ENCODE data around the gene LCE3A. TPM values are rescaled to one million over a fixed set of nuclear protein-coding genes. Genes with fewer than 3 reads are reported as not detected.

The LCE3A gene
- total RNA-seq, 4 donors from 2014 or later = not detected

GRCh38 chr1:152640351-152640750 lies 17.4 kb upstream of the LCE3A start:
- Histone ChIP-seq H3K4me1 (no peaks in the 10 kb centered on the region), H3K9me3 (no peaks in the 10 kb centered on the region), H3K27ac (no peak overlapping the region), H3K27me3 (no peaks in the 10 kb centered on the region), H3K36me3 (no peaks in the 10 kb centered on the region), H3K4me3 (no peak overlapping the region)
- no peak for DNase-seq
- no peak for TF ChIP-seq POLR2A (IDR thresholded peaks at IDR 0.05)
- TF ChIP-seq CTCF (IDR thresholded peaks at IDR 0.05) = no peak
- intact Hi-C loops (cut with DNase I; ENCODE audit: low total_unique reads) = no loop called here

GRCh38 chr1:152630596-152630995 lies 7.7 kb upstream of the LCE3A start:
- no peak for DNase-seq
- intact Hi-C loops (cut with DNase I; ENCODE audit: low total_unique reads) = no loop called here
- TF ChIP-seq CTCF (IDR thresholded peaks at IDR 0.05) (no peak), POLR2A (IDR thresholded peaks at IDR 0.05) (no peak)
- Histone ChIP-seq H3K4me3 (no peak overlapping the region), H3K4me1 (no peaks in the 10 kb centered on the region), H3K9me3 (no peaks in the 10 kb centered on the region), H3K27me3 (no peaks in the 10 kb centered on the region), H3K36me3 (no peaks in the 10 kb centered on the region), H3K27ac (no peak overlapping the region)

GRCh38 chr1:152626744-152627143 lies 3.8 kb upstream of the LCE3A start:
- intact Hi-C loops (cut with DNase I; ENCODE audit: low total_unique reads) = no loop called here
- no peaks in the 10 kb centered on the region for H3K27me3 ChIP-seq
- H3K27ac ChIP-seq = no peak overlapping the region
- TF ChIP-seq CTCF (IDR thresholded peaks at IDR 0.05) (no peak), POLR2A (IDR thresholded peaks at IDR 0.05) (no peak)
- H3K9me3 ChIP-seq = no peaks in the 10 kb centered on the region
- H3K4me3 ChIP-seq = no peak overlapping the region
- no peak for DNase-seq
- H3K36me3 ChIP-seq = no peaks in the 10 kb centered on the region
- H3K4me1 ChIP-seq = no peaks in the 10 kb centered on the region

GRCh38 chr1:152623203-152623844 lies 421 bp upstream of the LCE3A start:
- intact Hi-C loops (cut with DNase I; ENCODE audit: low total_unique reads) = no loop called here
- no peak for DNase-seq
- Histone ChIP-seq H3K27ac (no peak overlapping the region), H3K4me3 (no peak overlapping the region), H3K36me3 (no peaks in the 10 kb centered on the region), H3K27me3 (no peaks in the 10 kb centered on the region), H3K4me1 (no peaks in the 10 kb centered on the region), H3K9me3 (no peaks in the 10 kb centered on the region)
- TF ChIP-seq POLR2A (IDR thresholded peaks at IDR 0.05) = no peak
- TF ChIP-seq CTCF (IDR thresholded peaks at IDR 0.05) = no peak

- H3K4me3 ChIP-seq = no peak overlapping the region
- no peak overlapping the region for H3K27ac ChIP-seq
- no peaks in the 10 kb centered on the region for H3K4me1 ChIP-seq
- no peaks in the 10 kb centered on the region for H3K36me3 ChIP-seq
- no peaks in the 10 kb centered on the region for H3K9me3 ChIP-seq
- TF ChIP-seq POLR2A (IDR thresholded peaks at IDR 0.05) (no peak), CTCF (IDR thresholded peaks at IDR 0.05) (no peak)
- no peak for DNase-seq
- H3K27me3 ChIP-seq = no peaks in the 10 kb centered on the region
- intact Hi-C loops (cut with DNase I; ENCODE audit: low total_unique reads) = no loop called here
These were observed 910 bp downstream of the LCE3A start for GRCh38 chr1:152621993-152622392.

Measured in uterus (tissue), 4 donors.